Measurements from ENCODE around the gene OLFML2A. TPM values are rescaled to one million over a fixed set of nuclear protein-coding genes. Genes with fewer than 3 reads are reported as not detected.

Gene OLFML2A
- polyA plus RNA-seq, 4 donors, result 22.1 to 30.9 (median 24.9) TPM

DNA sequence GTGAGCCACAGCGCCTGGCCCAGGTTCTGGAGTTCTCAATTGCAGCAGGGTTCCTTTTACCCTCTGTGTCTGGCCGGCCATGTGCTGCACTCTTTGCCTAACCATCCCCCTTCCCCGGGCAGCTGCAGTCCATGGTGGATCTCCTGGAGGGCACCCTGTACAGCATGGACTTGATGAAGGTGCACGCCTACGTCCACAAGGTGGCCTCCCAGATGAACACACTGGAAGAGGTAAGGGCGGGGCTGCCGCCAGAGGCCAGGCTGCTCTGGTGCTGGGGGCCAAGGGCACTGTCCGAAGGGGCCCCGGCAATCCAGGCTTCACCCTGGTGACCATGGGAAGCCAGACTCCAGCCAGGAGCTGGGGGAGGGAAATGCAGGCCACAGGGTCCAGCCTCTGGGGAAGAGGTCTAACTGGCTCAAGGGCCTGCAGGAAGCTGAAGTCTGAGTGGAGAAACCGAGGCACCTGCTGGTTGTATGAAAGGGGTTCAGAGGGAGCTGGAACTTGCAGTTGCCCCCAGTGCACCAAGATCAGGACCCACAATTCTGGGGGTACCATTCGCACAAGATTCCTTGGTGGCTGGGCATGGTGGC lies 18.1 kb downstream of the OLFML2A start:
- DNase-seq (ENCODE audit: low read depth in 4 of 4, low spot score in 3 of 4), result no peak

GRCh38 chr9:124795881-124796431 lies 19.0 kb downstream of the OLFML2A start:
- no peak for DNase-seq (ENCODE audit: low read depth in 4 of 4, low spot score in 3 of 4)

- no peak for DNase-seq (ENCODE audit: low read depth in 4 of 4, low spot score in 3 of 4)
Observed at GRCh38 chr9:124797343-124798103, 20.6 kb downstream of the OLFML2A start.

DNA sequence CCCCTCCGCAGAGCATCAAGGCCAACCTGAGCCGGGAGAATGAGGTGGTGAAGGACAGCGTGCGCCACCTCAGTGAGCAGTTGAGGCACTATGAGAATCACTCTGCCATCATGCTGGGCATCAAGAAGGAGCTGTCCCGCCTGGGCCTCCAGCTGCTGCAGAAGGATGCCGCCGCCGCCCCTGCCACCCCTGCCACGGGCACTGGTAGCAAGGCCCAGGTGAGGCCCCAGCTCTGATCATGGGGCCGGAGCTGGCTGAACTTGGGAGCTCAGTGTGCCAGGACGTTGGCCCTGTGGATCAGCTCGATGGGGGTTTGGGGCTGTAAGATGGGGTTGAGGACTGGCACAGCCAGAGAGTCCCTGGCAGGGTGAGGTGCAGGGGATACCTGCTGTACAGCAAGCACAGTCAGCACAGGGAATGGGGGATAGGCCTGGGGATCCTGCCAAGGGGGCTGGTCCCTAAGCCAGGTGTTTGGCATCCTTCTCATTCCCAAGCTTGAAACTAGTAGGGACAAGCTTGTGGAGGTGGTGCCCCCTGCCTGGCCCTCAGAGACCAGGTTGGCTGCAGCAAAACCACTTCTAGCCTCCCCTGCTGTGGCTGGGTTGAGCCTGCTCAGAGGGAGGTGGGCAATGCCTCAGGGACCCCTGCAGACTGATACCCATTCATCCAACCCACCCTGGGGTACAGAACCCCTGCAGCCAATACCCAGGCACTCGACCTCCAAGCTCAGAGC lies 22.5 kb downstream of the OLFML2A start:
- DNase-seq (ENCODE audit: low read depth in 4 of 4, low spot score in 3 of 4), result no peak

DNA sequence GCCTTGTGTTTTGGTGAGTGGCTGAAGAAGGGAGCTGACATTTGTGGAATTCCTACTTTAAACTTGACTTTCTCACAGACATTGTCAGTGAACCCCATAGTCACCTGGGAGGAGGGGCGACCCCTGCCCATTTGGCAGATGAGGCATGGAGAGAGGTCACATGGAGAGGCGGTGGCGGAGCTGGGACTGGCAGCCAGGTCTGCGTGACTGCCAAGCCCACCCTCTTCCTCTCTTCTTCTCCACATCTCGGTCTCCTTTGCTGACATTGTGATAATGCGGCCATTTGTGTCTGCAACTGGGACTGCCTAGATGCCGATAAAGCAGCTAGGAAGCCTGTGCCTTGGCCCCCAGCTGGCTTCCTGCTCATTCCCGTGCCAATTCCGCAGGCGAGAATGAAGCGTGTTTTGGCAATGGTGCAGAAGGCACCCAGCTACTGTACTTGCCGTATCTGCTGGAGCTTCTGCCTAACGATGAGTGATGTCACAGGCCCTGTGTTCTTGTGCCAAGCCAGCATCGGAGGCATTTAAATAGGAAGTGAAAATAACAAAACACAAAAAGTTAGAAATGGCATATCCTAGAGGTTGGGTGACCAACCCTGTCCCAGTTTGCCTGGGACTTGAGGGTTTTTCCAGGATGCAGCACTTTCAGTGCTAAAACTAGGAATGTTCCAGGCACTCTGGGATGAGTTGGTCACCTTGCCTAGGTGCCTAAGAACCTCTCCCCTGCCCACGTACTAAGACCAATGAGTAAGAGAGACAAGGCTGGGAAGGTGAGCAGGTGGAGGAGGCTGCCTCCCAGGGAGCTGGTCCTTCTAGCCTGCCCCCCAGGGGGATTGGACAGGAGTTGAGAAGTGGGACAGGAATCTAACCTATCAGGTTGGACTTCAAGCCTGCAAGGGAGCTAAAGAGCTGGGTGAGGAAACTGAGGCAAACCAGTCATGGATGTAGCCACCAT lies 23.6 kb downstream of the OLFML2A start:
- DNase-seq (ENCODE audit: low read depth in 4 of 4, low spot score in 3 of 4), result no peak

DNA sequence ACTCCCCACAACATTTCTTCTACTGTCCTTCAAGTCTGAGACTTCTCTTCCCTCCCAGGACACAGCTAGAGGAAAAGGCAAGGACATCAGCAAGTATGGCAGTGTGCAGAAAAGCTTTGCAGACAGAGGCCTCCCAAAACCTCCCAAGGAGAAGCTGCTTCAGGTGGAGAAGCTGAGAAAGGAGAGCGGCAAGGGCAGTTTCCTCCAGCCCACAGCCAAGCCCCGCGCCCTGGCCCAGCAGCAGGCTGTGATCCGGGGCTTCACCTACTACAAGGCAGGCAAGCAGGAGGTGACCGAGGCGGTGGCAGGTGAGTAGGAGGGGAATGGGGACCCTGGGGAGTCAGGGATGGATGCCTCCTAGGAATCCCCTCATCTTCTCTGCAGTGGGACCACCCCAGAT lies 24.4 kb downstream of the OLFML2A start:
- DNase-seq (ENCODE audit: low read depth in 4 of 4, low spot score in 3 of 4), result no peak

GRCh38 chr9:124802426-124802825 lies 25.5 kb downstream of the OLFML2A start:
- DNase-seq (ENCODE audit: low read depth in 4 of 4, low spot score in 3 of 4), result no peak

- no peak for DNase-seq (ENCODE audit: low read depth in 4 of 4, low spot score in 3 of 4)
Observed at GRCh38 chr9:124803911-124804310, 27.0 kb downstream of the OLFML2A start.

DNA sequence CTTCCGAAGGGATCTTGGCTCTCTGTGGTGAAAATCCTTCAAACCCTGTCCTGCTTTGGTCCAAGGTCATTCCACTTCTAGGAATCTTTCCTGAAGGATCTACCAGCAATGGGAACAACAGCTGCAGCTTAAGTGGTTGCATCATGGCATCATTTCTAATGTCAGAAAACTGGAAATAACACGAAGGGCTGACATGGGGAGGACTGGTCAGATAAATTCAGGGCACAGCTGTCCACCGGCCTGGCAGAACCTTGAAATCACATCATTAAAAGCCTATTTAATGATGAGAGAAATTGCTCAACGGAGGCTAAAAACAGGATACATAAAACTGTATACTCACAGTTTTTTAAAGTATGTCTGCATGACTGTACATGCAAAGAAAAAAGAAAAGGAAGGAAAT lies 28.3 kb downstream of the OLFML2A start:
- DNase-seq (ENCODE audit: low read depth in 4 of 4, low spot score in 3 of 4), result no peak

- DNase-seq (ENCODE audit: low read depth in 4 of 4, low spot score in 3 of 4), result no peak
Observed at GRCh38 chr9:124808246-124808956, 31.5 kb downstream of the OLFML2A start.

DNA sequence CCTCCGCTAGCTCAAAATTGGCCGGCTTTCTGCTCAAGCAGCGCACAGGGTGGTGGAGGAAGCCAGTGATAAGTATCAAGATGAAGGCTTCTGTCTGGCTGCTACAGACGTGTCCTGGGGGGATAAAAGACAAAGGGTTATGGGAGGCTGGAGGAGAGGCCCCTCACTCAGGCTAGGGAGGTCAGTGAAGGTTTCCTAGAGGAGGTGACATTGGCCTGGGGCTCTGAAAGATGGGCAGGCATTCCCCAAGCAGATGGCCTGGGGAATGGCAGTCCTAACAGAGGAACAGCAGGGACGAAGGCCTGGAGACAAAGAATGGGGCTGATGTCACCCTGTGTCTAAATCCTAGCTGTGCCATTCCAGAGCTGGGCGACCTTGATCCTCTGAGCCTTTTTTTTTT lies 32.3 kb downstream of the OLFML2A start:
- no peak for DNase-seq (ENCODE audit: low read depth in 4 of 4, low spot score in 3 of 4)

DNA sequence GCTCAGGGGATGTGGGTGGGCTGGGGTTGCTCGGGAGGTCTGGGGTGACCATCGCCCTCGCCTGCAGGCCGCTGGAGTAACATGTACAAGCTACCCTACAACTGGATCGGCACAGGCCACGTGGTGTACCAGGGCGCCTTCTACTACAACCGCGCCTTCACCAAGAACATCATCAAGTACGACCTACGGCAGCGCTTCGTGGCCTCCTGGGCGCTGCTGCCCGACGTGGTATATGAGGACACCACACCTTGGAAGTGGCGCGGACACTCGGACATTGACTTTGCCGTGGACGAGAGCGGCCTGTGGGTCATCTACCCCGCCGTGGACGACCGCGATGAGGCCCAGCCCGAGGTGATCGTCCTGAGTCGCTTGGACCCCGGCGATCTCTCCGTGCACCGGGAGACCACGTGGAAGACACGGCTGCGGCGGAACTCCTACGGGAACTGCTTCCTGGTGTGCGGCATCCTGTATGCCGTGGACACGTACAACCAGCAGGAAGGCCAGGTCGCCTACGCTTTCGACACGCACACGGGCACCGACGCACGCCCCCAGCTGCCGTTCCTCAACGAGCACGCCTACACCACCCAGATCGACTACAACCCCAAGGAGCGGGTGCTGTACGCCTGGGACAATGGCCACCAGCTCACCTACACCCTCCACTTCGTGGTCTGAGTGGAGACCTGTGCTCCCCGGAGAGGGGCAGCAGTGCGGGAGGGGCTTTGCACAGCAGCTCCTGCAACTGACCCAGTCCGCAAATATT lies 33.0 kb downstream of the OLFML2A start:
- no peak for DNase-seq (ENCODE audit: low read depth in 4 of 4, low spot score in 3 of 4)

- DNase-seq (ENCODE audit: low read depth in 4 of 4, low spot score in 3 of 4), result no peak
Observed at GRCh38 chr9:124810663-124811355, 33.9 kb downstream of the OLFML2A start.

- no peak for DNase-seq (ENCODE audit: low read depth in 4 of 4, low spot score in 3 of 4)
Observed at GRCh38 chr9:124812441-124812876, 35.5 kb downstream of the OLFML2A start.

DNA sequence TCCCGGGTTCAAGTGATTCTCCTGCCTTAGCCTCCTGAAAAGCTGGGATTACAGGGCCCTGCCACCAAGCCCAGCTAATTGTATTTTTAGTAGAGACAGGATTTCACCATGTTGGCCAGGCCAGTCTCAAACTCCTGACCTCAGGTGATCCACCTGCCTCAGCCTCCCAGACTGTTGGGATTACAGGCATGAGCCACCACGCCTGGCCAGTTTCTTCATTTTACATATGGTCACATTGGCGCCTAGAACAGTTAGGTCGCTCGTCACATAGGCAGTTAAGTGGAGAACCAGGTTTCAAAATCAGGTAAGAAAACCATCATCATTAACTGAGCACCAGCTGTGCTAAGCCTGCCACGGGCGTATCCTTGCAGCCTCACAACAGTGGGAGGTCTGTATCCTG lies 36.1 kb downstream of the OLFML2A start:
- no peak for DNase-seq (ENCODE audit: low read depth in 4 of 4, low spot score in 3 of 4)

DNA sequence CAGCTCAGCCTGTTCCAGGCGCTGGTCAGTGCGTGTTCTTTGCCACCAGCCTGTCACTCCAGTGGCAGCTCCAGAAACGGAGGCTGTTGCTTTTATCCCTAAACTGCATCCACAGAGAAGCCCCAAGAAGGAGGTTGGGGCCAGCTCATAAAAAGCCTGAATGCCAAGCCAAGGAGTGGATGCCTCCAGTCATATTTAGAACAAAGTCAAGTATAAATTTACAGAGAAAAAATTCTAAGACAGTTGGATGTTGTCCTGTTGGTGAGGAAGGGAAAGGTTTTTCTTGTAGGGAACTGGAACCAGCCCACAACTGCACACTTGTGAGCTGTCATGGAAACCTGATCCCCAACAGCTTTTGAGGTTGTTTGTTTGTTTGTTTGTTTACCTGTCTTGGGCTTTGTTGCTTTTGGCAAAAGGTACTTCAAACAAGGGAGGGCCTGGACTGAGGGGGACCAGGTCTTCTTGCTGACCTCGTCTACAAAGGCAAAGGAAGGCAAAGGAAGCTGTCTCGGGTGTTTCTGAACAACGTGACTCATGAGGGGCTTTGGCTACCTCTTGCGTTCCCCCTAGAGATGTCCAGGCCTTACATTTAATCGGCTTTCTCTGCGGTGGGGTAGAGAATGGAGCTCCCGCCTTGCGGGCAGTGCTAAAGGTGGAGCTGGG lies 36.7 kb downstream of the OLFML2A start:
- DNase-seq (ENCODE audit: low read depth in 4 of 4, low spot score in 3 of 4), result no peak

DNA sequence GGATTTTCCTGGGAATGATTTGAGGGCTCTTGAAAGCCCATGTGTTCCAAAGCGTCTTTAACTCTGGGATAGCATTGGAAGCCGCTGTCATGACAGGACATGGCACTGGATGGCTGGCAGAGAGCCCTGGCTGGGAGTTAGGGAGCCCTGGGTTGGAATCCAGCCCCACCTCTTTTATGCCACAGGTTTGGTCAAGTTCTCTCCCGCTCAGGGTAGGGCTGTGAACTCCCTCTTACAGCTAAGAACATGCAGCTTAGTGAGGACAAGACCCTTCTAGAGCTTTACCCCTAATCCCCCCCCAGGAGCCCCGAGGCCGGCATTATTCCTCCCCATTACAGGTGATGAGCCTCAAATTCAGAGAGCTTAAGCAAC lies 37.2 kb downstream of the OLFML2A start:
- DNase-seq (ENCODE audit: low read depth in 4 of 4, low spot score in 3 of 4), result no peak

- no peak for DNase-seq (ENCODE audit: low read depth in 4 of 4, low spot score in 3 of 4)
Observed at GRCh38 chr9:124815601-124816000, 38.7 kb downstream of the OLFML2A start.

All from left renal pelvis (tissue), 4 donors.